ENCODE measurements around the gene LYST.

- no peak for TF ChIP-seq CTCF (IDR thresholded peaks at IDR 0.05)
- no peak for TF ChIP-seq POLR2A (IDR thresholded peaks at IDR 0.05)
Observed at GRCh38 chr1:235781807-235782206, 84.9 kb downstream of the LYST start.
